Measurements from ENCODE around the gene DSP. TPM values are rescaled to one million over a fixed set of nuclear protein-coding genes. Genes with fewer than 3 reads are reported as not detected.

Gene DSP
- total RNA-seq, 1 donor from 2014 or later, result 80.1 TPM

DNA sequence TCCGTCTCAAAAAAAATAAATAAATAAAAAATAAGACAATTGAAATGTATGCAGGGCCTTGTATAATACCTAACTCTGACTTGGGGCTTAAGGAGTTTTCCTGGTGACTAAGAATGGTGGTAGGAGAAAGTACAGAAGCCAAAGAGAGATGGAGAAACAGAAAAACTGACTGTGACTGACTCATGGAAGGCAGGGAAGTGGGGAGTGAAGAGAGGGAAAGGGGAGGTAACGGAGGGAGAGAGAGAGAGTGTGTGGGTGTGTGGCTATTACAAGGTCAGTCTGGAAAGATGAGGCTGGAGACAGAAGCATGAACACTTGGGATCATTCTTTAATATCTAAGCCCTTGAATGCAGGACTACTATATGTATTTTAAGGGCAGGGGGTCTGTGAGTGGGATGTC is 87.0 kb downstream of the DSP start:
- no peak for DNase-seq (ENCODE audit: low read depth)
- H3K4me3 ChIP-seq (ENCODE audit: low read depth, low read length), result no peak overlapping the region
- TF ChIP-seq, protein P1, sequence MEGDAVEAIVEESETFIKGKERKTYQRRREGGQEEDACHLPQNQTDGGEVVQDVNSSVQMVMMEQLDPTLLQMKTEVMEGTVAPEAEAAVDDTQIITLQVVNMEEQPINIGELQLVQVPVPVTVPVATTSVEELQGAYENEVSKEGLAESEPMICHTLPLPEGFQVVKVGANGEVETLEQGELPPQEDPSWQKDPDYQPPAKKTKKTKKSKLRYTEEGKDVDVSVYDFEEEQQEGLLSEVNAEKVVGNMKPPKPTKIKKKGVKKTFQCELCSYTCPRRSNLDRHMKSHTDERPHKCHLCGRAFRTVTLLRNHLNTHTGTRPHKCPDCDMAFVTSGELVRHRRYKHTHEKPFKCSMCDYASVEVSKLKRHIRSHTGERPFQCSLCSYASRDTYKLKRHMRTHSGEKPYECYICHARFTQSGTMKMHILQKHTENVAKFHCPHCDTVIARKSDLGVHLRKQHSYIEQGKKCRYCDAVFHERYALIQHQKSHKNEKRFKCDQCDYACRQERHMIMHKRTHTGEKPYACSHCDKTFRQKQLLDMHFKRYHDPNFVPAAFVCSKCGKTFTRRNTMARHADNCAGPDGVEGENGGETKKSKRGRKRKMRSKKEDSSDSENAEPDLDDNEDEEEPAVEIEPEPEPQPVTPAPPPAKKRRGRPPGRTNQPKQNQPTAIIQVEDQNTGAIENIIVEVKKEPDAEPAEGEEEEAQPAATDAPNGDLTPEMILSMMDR (conservative IDR thresholded peaks at IDR 0.05; ENCODE audit: low read depth, low read length), result no peak

DNA sequence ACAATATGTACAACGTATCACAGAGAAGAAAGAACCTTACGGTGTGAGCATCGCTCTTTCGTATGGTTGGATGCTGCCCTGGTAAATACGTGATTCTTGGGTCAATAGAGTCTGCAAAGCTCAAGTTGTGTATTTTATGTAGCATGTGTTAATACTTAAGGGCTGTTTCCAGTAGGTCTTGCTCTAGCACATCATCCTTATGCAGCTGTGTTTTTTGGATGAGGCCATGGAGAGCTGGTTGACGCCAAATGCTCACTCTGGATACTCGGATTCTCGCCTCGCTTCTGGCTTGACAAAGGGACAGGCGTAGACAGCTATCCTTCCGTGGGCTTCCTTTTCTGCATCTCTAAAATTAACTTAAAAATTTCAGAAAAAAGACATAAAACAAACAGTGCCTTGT is 87.4 kb downstream of the DSP start:
- H3K4me3 ChIP-seq (ENCODE audit: low read depth, low read length), result no peak overlapping the region
- DNase-seq (ENCODE audit: low read depth), result no peak
- TF ChIP-seq, protein P1 (conservative IDR thresholded peaks at IDR 0.05; ENCODE audit: low read depth, low read length), result no peak

DNA sequence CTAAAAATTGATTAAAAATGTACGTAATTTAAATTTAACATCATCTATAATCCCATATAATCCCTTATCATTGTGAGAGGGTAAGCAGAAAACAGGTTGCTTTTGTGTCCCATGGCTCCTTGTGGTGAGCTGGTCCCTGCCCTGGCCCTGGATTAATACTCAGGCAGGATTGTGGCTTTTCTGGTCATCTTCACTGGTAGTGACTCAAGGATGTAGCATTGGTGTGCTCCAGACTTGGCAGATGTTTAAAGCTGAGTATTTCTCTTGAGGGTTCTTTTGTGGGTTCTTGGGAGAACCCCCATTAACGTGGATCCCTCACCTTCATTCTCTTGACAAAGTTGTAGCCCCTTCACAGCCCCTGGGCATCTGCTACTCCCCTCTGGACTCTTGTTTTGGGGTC is 87.8 kb downstream of the DSP start:
- TF ChIP-seq, protein P1 (conservative IDR thresholded peaks at IDR 0.05; ENCODE audit: low read depth, low read length), result no peak
- no peak overlapping the region for H3K4me3 ChIP-seq (ENCODE audit: low read depth, low read length)
- DNase-seq (ENCODE audit: low read depth), result no peak

DNA sequence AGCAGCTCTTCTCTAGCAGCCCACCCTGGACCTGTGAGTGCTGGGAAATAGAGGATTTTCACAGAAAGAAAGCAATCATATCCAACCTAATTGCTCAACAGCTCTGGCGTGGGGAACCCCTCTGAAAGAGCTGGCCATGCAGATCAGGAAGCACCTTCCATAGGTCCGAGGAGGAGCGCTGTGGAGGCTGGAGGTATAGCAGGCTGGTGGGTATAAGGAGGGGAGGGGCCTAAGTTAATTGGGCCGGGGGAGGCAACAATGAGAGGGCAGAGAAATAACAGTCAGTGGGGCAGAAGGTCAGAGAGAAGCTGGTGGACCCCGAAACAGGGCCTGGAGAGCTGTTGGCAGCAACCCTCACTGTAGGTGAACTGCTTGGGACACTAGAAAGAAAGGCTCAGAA is 89.3 kb downstream of the DSP start:
- DNase-seq (ENCODE audit: low read depth), result no peak
- TF ChIP-seq, protein P1 (conservative IDR thresholded peaks at IDR 0.05; ENCODE audit: low read depth, low read length), result no peak
- H3K4me3 ChIP-seq (ENCODE audit: low read depth, low read length), result no peak overlapping the region

DNA sequence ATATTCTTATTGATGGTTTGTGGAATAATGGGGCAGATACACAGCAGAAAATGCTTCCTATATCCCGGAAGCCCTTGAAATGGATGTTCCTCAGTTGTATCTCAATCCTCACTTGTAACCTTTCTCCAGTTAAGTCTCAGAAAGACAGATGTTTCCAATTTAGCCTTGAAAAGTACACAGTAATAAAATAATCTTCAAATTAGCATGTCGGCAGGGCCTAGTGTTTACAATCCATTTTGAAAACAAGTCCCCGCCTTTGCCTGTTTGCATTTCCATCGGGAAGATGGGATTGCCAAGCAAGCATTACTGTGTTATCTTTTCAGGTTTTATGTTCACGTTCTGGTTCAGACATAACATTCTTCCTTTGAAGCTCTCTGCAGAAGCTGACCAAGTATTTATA is 90.0 kb downstream of the DSP start:
- TF ChIP-seq, protein P1 (conservative IDR thresholded peaks at IDR 0.05; ENCODE audit: low read depth, low read length), result no peak
- DNase-seq (ENCODE audit: low read depth), result no peak
- no peak overlapping the region for H3K4me3 ChIP-seq (ENCODE audit: low read depth, low read length)

DNA sequence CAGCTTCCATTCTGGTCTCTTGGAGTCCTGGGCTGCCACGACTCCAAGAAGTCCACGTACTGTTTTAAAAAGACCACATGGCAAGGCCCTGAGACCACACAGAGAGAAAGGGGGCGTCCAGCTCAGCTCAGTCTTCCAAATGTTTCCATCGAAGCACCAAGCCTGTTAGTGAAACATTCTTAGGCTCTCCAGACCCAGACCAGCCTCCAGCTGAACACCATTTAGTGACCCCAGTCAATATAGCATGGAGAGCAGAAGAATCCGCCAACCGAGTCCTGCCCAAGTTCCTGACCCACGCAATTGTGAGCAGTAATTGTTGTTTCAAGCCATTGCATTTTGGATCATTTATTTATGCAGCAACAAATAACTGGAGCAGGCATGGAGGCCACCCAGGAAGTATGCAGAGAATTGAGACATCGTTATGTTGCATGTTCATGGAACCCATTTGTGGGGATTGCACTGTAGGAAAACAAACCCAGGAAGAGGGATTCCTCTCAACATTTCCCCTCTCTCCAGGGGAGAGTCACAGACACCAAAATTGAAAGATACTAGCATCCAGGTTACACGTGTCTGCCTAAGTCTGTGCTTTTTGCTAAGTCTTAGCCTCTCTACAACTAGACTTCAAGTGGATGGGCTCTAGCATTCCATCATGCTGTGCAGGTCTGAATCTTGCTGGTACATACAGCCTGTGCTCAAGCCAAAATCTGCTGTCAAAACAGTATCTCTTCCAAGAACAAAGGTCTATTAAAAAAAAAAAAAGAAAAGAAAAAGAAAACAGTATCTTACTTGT is 91.2 kb downstream of the DSP start:
- no peak overlapping the region for H3K4me3 ChIP-seq (ENCODE audit: low read depth, low read length)
- TF ChIP-seq, protein P1 (conservative IDR thresholded peaks at IDR 0.05; ENCODE audit: low read depth, low read length), result no peak
- DNase-seq (ENCODE audit: low read depth), result no peak

DNA sequence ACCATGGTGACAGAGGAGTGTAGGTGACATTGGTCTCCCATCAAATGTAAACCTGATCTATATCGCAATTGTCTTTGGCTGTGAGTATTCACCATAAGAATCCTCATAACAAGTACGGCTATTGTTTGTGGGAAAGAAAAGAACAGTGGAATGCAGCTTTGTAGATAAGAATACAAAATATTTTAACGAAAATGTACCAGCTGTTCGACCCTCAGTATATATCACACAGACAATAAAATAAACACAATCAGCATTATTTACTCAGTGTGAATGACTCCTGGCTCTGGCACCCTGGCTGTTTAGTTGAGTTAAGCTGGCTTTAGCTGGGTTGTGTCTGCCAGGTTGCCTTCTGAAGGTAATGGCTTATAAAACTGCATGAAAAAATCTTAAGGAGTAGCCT is 91.9 kb downstream of the DSP start:
- TF ChIP-seq, protein P1 (conservative IDR thresholded peaks at IDR 0.05; ENCODE audit: low read depth, low read length), result no peak

More for the DNA sequence above, 91.9 kb downstream of the DSP start:
- no peak for DNase-seq (ENCODE audit: low read depth)
- H3K4me3 ChIP-seq (ENCODE audit: low read depth, low read length), result no peak overlapping the region

All from epithelial cell of proximal tubule (primary cell).